ENCODE measurements around the gene HEPACAM. TPM values are rescaled to one million over a fixed set of nuclear protein-coding genes. Genes with fewer than 3 reads are reported as not detected.
A peak's percentile ranks its signal among the peaks of the same experiment; 100 is the strongest.

Gene HEPACAM
- total RNA-seq, 1 donor from 2014 or later = 3.4 TPM

GRCh38 chr11:124894606-124895430 lies 41.0 kb downstream of the HEPACAM start:
- H3K27ac ChIP-seq = peak overlapping the region; percentile 60
- no peaks in the 10 kb centered on the region for H3K27me3 ChIP-seq
- H3K36me3 ChIP-seq = no peaks in the 10 kb centered on the region
- TF ChIP-seq POLR2A (IDR thresholded peaks at IDR 0.05) = no peak
- TF ChIP-seq POLR2AphosphoS5 (IDR thresholded peaks at IDR 0.05; ENCODE audit: insufficient read depth in 1 of 2, low read depth in 1 of 2) = no peak
- no peak for TF ChIP-seq CTCF (IDR thresholded peaks at IDR 0.05)
- H3K4me1 ChIP-seq = peaks cover 9% of the 10 kb centered on the region
- H3K4me3 ChIP-seq = peak overlapping the region in 1 of 2 donors; percentile 30
- H3K9me3 ChIP-seq = no peaks in the 10 kb centered on the region
- DNase-seq (ENCODE audit: extremely low spot score in 2 of 2) = peak; percentile 85 to 94
- intact Hi-C loops (cut with DNase I) = no loop called here

GRCh38 chr11:124893781-124894401 lies 42.0 kb downstream of the HEPACAM start:
- Histone ChIP-seq H3K27me3 (no peaks in the 10 kb centered on the region), H3K9me3 (no peaks in the 10 kb centered on the region), H3K4me3 (no peak overlapping the region), H3K4me1 (peaks cover 5% of the 10 kb centered on the region), H3K27ac (no peak overlapping the region), H3K36me3 (no peaks in the 10 kb centered on the region)
- no peak for TF ChIP-seq POLR2A (IDR thresholded peaks at IDR 0.05)
- no peak for TF ChIP-seq POLR2AphosphoS5 (IDR thresholded peaks at IDR 0.05; ENCODE audit: insufficient read depth in 1 of 2, low read depth in 1 of 2)
- no peak for TF ChIP-seq CTCF (IDR thresholded peaks at IDR 0.05)
- DNase-seq (ENCODE audit: extremely low spot score in 2 of 2) = peak; percentile 64 to 82
- intact Hi-C loops (cut with DNase I) = no loop called here

- no peaks in the 10 kb centered on the region for H3K4me1 ChIP-seq
- TF ChIP-seq CTCF (IDR thresholded peaks at IDR 0.05) (no peak), POLR2A (IDR thresholded peaks at IDR 0.05) (no peak), POLR2AphosphoS5 (IDR thresholded peaks at IDR 0.05; ENCODE audit: insufficient read depth in 1 of 2, low read depth in 1 of 2) (no peak)
- H3K4me3 ChIP-seq = no peak overlapping the region
- no peaks in the 10 kb centered on the region for H3K36me3 ChIP-seq
- intact Hi-C loops (cut with DNase I) = no loop called here
- H3K27me3 ChIP-seq = no peaks in the 10 kb centered on the region
- H3K27ac ChIP-seq = no peak overlapping the region
- H3K9me3 ChIP-seq = no peaks in the 10 kb centered on the region
- DNase-seq (ENCODE audit: extremely low spot score in 2 of 2) = peak; percentile 46 to 67
Measured at GRCh38 chr11:124892750-124893454, 42.9 kb downstream of the HEPACAM start.

GRCh38 chr11:124892146-124892545 lies 43.7 kb downstream of the HEPACAM start:
- Histone ChIP-seq H3K27ac (no peak overlapping the region), H3K36me3 (no peaks in the 10 kb centered on the region), H3K9me3 (no peaks in the 10 kb centered on the region), H3K27me3 (no peaks in the 10 kb centered on the region), H3K4me1 (no peaks in the 10 kb centered on the region), H3K4me3 (no peak overlapping the region)
- intact Hi-C loops (cut with DNase I) = no loop called here
- TF ChIP-seq POLR2A (IDR thresholded peaks at IDR 0.05) (no peak), POLR2AphosphoS5 (IDR thresholded peaks at IDR 0.05; ENCODE audit: insufficient read depth in 1 of 2, low read depth in 1 of 2) (no peak), CTCF (IDR thresholded peaks at IDR 0.05) (no peak)
- peak; percentile 52 to 77 for DNase-seq (ENCODE audit: extremely low spot score in 2 of 2)

All from vagina (tissue), 2 donors.